NCI-H1694 treated with DMSO at 0.1 percent for 48 hours (cell line): ENCODE measurements around the gene MIPOL1.
"Not testable (repeated sequence)": the region's sequence is repeated elsewhere in the genome, so short reads cannot be mapped to it uniquely, and the experiment has no call there.

ENCODE experiments used
- DNase-seq: peaks from one replicate; lab custom pipeline; 2025; lab: John Stamatoyannopoulos, UW

MIPOL1 gene

DNA sequence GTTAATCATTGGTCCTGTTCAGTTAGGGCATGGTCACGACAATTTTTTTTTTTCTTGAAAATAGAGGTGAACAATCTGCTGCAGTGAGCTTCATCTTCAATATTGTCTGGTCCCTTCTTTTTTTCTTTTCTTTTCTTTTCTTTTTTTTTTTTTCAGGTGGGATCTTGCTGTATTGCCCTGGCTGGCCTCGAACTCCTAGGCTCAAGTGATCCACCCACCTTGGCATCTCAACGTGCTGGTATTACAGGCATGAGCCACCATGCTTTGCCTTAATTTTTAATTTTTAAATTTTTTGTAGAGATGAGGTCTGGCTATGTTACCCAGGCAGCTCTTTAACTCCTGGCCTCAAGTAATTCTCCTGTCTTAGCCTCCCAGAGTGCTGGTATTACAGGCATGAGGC, 36.5 kb downstream of the MIPOL1 start:
- DNase-seq = no peak

DNA sequence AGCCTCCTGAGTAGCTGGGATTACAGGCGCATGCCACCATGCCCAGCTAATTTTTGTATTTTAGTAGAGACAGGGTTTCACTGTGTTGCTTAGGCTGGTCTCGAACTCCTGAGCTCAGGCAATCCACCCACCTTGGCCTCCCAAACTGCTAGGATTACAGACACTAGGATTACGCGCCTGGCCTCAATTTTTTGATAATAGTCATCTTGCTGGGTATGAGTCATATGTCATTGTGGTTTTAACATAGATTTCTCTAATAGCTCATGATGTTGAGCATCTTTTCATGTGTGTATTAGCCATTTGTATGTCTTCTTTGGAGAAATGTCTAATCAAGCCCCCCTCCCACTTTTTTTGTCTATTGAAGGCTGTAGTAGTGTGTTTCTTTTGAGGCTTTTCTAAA, 38.3 kb downstream of the MIPOL1 start:
- not testable (repeated sequence) for DNase-seq

DNA sequence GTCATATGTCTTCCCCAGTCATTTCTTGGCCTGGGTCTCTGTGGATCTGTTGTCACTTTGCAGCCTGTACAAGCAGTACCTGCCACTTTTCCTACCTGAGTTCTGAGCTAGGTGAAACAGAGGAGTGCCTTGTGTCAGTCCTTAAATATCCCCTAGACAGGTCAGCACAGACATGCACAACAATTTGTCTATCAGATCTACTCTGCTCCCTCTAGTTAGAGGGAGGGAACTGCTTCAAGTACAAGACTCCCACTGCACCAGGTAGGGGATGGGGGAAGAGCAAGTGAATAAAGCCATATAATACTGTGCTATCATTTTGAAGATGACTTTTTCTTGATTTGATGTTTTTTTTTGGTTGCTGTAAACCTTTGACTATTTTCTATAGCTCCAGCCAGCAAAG, 39.4 kb downstream of the MIPOL1 start:
- no peak for DNase-seq

GRCh38 chr14:37237735-37238200, 40.0 kb downstream of the MIPOL1 start:
- DNase-seq = no peak

DNA sequence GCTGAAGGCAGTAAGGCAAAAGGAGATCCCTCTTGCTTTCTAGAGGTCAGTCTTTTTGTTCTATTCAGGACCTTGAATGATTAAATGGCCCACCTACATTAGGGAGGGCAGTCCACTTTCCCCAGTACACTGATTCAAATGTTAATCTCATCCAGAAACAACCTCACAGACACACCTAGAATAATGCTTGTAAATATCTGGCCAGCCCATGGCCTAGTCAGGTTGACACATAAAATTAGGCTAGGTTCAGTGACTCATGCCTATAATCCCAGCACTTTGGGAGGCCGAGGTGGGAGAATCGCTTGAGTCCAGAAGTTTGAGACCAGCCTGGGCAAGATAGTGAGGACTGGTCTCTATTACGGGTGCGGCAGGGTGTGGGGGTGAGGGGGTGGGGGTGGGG, 43.5 kb downstream of the MIPOL1 start:
- no peak for DNase-seq

DNA sequence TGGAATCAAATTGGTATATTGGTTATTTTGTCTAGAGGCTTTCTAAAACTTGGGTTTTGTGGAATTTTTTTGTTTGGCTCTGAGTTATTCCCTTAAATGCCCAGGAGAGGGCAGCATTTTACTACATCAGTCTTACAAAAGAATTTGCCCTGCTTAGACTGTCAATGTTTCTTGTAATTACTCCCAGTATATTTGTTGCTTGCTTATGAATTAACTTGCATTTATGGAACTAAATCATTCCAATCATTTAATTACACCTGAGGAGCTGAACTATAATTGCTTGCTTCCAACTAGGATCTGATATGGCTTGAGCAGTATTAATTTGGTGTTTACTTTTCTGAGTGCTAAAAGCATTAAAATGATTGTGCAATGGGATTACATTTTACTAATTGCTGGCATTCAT, 48.7 kb downstream of the MIPOL1 start:
- peak; percentile 67 for DNase-seq

DNA sequence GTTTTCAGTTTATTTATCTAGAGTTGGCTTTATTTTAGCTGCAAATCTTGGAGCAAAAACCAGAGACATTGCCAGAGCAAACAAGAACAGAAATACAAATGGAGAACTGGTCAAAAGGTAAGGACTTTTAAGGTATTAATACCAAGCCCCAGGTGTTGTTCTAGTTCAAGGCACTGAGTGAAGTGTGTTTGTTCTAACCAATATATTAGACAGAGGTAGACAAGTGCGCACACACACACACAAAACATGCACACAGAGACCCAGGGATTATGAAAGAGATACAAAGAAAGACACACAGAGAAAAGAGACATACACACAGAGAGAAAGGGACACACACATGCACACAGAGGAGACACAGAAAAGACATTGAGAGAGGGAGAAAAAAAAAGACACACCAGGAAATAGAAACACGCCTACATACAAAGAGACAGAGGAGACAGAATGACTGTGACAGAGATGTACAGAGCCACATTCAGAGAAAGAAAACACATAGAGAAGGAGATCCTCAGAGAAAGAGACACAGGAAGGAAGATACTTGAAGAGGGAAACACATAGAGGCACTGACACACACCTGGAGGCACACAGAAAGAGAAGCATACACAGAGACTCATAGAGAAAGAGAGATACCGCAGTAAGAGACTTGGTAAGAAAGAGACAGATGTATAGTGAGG, 50.2 kb downstream of the MIPOL1 start:
- no peak for DNase-seq

DNA sequence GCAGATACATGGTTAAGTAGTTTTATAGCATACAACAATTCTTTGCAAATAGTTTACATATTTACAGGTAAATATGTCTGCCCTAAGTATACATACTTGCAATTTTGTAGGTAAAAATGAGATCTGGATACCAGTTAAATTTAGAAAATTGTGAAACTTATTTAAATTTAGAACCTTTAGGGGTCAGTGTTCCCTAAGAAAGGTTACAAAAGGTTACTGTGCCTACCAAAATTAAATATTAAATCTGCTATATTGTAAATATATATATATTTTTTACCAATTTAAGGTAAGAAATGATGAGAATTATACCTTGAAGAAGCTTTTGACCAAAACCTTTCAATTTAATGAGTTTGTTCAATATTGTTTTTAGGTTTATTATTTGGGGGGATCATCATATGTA, 54.0 kb downstream of the MIPOL1 start:
- no peak for DNase-seq

GRCh38 chr14:37252434-37252833, 54.7 kb downstream of the MIPOL1 start:
- no peak for DNase-seq

DNA sequence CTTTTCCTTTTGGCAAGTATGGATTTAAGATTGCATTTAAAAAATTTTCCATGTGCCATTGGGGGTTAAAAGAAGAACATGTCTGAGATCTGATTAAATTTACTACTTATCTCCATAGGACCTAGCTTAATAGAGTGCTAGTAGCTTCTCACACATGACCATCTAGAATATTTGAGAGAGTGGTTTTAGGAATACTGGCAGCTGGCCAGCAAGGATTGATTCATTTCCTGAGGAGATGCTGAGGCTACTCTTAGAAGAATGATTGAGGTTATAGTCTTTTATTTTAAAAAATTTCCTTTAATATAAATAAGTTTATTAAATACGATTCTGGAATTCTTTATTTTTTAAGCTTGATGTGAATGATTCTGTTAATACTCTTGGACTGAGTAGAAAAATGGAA, 56.2 kb downstream of the MIPOL1 start:
- no peak for DNase-seq

DNA sequence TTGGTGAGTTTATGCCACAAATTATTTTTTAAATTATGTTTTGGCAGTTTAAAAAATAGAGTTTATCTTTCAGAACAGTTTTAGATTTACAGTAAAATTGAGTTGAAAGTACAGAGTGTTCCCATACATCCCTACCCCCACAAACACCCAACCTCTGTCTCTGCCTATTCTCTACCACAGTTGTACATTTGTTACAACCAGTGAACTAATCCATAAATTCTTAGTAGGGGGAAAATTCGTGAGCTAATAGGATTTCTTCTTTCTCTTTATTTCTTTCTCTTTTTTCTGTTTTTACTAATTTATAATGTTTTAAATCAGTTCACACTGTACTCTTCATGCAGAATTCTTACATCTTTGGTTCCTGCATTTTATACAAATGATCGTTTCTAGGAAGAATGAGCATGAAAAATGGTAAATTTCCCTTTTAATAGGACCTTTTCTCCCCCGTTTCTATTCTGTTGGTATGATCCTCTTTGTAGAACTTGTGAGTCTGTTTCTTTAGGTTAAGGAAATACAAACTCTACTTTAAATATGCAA, 56.7 kb downstream of the MIPOL1 start:
- DNase-seq = no peak

DNA sequence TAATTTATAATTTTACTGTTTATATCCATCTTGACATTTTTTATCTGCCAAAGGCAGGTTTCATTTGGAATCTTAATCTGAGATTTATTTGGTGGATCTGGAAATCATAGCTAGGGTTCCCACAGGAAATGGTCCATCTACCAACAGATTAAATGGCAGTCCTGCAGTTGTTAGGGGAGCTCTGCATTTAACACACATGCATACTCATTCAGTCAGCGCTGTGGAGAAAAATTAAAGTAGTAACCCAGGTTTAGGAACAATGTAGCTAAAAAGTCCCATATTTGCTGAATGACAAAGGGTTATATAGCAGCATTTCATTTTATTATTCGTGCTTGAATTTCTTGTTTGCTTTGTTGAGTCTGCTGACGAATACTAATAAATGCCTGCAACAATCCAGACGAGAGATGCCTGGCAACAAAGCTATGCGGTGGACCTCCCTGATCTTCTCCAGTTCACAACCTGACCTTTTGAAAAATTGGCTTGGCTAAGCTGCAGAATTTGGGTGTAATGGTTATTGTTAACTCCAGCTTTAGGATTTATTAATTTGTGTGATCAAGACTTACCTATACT, 59.8 kb downstream of the MIPOL1 start:
- DNase-seq = no peak

DNA sequence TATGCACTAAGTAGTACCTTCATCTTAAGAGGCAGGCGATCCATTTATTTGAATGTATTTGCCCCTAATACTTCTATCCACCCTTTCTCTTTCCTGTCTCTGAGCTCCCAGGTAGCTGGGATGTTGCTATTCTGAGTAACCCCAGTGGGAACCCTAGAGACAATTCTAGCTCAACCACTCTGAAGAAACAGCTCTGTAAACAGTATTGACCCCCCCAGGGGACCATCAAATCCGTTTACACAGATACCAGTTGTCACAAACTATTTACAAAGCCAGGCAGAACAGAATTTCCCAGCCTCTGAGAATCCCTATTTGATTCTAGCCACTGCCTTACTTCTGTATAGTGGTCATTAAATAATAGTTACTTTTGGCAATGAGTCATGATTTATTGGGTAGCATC, 64.9 kb downstream of the MIPOL1 start:
- no peak for DNase-seq

DNA sequence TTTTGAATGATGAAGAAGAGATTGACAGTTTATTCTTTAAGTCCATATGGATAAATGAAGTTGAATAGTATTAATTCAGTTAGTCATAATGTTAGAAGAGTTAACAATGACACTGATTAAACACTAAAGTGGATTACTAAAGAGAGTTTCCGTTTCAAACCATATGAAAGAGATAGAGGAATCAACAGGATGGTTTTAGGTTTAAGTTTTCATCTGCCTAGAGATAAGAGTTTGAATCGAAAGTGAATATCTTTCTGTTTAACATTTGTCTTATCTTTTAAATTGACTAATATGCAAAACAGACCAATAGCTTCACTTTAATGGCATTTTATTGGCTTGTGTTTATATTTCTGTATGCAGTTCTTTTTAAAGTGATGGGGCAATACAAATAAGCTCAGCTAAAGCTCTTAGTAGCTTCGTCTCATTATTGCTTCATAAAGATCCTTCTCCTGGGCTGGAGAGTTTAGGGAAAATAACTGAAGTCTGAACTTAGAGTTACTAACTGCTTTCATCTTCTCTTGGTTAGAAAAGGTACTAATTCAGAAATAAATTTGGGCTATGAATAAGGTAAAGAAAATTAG, 66.0 kb downstream of the MIPOL1 start:
- no peak for DNase-seq

DNA sequence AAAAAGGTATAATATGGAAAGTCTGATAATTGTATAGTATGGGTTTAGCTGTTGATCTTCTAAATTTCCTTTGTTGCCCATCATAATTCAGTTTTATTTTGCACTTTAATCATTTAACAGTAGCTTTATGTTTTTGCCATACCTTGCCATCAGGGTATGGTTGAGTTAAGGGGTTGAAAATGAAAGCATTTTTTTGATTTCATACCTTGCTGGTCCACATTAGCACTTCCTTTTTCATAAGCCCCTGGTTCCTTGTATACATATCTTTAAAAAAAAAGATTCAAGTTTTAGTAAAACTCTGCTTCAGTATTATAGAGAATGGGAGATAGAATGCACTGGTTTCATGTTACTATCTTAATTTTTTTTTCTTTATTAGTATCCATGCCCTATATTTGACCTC, 71.1 kb downstream of the MIPOL1 start:
- DNase-seq = no peak

DNA sequence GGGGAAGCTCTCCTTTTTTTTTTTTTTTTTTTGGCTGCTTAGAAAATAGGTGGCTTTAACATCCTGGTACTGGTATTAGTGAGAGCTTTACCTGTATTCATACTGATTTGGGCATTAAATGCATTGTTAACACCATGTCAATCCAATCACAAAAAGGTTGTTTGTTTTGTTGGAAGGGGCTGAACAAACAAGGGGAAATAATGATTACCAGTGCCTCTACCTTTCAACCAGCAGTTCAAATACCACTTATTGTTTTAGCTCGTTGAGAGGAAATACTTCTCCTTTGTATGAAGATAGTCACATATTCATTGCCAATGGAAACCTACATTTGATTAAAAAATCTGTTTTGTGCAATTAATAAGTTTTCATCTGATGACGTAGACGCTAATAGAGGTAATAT, 72.9 kb downstream of the MIPOL1 start:
- no peak for DNase-seq

DNA sequence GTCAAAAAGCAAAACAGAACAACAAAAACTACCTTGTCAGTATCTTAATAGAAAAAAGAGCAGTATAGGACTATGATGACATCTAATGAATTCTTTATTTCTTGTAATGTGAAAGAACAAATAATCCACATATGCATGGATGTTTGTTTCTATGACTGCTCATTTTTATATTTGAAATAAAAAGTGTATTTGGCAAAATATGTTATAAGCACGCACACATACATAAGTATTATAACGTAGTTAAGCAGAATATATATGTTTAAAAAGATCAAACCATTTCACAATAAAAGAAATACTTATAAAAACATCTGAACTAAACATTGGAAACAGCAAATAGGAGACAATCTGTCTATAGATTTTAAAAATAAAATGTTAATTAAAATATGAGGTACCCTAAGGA, 74.8 kb downstream of the MIPOL1 start:
- DNase-seq = no peak

- DNase-seq = no peak
These were observed 76.9 kb downstream of the MIPOL1 start for GRCh38 chr14:37274652-37275051.

GRCh38 chr14:37275963-37276362, 78.2 kb downstream of the MIPOL1 start:
- no peak for DNase-seq

DNA sequence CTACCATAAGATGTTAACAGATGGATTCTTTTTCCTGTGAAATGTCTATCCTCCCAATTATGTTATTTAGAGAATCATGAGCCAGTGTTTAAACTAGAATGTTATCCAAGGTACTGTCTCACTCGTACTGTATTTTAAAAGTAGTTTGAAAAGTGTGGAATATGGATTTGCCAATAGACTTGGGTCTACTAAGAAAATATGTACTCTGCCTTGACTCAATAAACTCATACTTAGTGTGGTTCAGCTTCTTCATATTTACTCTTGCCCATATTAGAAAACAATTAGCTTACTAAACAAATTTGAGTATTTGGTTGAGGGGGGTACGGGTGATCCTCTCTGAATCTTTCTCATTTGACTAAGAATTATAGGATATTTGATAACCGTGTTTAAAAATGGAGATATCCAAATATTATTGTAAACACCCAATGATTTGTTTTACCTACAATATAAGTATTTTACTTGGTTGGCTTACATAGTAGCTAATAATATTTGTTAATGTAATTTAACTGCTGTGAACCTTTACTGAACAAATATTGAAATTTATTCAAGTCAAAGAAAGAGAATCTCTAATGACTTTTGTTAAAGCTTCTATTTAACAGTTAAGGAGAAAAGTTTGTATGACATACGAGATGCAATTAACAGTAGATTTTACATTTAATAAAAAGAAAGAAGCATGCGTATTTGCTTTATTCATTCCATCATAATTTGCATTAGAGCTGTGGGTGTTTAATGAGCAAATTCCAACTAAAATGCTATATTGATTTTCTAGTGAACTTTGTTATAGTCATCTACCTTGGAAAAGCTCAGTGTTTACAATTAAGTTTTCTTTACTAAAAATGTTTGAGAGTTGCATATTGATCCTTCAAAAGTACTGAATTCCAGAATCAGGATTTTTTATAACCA, 81.2 kb downstream of the MIPOL1 start:
- DNase-seq = no peak

DNA sequence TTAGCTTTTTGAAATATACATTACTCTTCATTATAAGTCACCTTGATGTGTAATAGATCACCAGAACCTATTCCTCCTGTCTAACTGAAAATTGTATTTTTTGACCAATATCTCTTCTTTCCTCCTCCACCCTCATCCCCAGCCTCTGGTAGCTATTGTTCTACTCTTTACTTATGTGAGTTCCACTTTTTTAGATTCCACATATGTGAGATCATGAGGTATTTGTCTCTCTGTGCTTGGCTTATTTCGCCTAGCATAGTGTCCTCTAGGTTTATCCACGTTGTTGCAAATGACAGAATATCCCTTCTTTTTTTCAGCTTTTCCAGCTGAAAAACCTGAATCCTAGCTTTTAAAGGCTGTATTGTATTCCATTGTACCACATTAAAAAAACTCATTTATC, 82.1 kb downstream of the MIPOL1 start:
- DNase-seq = no peak

GRCh38 chr14:37284760-37285159, 87.0 kb downstream of the MIPOL1 start:
- no peak for DNase-seq
